HK-2 (cell line): ENCODE results near the gene HOXC5.
"Not testable (repeated sequence)": the region's sequence is repeated elsewhere in the genome, so short reads cannot be mapped to it uniquely, and the experiment has no call there.

ENCODE experiments used
- DNase-seq: peaks from one replicate; pipeline ENCODE4 v3.0.0-alpha.2; 2018; ENCODE audit not compliant: unreplicated experiment

The HOXC5 gene

DNA sequence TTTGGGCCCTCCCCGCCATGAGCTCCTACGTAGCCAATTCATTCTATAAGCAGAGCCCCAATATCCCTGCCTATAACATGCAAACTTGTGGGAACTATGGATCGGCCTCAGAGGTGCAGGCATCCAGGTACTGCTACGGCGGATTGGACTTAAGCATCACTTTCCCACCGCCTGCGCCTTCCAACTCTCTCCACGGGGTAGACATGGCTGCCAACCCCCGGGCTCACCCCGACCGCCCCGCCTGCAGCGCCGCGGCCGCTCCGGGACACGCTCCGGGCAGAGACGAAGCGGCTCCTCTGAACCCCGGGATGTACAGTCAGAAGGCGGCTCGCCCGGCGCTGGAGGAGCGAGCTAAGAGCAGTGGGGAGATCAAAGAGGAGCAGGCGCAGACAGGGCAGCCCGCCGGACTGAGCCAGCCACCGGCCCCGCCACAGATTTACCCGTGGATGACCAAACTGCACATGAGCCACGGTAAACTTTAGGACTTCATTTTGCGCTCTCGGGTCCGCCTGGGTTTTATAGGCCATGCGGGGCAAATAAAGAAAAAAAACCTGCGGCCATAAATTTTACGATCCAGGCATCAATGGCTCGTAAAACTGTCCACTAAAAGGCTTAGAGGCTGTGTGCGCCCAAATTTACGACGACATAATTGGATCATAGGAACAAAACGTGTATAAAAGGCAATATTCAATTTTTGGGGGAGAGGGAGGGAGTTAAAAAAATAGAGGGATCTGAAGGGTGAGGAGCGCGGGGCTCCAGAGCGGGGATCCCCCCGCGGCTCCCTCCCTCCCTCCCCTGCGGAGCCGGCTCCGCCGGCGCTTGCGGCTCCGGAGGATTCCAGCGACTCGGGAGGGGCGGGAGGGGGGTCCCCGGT lies 493 bp downstream of the HOXC5 start:
- DNase-seq = no peak

DNA sequence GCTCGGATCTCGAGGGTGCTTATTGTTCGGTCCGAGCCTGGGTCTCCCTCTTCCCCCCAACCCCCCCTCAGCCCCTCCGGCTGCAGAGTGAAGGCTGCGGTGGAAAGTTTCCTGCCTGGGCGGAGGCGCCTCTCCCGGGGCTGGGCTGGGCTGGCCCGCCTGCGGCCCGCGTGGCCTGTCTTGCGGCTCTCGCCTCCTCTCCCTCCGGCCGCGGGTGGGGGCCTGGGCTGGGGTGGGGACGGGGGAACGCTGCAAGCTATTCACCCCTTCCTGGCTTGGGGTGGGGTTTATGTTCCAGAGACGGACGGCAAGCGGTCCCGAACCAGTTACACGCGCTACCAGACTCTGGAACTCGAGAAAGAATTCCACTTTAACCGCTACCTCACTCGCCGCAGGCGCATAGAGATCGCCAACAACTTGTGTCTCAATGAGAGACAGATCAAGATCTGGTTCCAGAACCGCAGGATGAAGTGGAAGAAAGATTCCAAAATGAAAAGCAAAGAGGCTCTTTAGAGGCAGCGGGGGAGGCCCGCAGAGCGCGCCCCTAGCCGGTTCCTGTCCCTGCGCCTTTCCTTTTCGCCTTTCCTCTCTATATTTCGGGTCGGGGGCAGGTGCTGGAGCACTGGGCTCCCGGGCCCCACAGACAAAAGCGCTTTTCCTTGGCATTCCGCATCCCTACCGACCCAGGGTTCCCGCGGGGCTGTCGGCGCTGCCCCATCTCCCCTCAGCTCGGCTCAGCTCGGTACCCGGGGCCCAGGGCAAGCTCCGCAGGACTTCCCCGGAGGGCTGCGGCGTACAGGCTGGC lies 1.3 kb downstream of the HOXC5 start:
- DNase-seq = no peak

DNA sequence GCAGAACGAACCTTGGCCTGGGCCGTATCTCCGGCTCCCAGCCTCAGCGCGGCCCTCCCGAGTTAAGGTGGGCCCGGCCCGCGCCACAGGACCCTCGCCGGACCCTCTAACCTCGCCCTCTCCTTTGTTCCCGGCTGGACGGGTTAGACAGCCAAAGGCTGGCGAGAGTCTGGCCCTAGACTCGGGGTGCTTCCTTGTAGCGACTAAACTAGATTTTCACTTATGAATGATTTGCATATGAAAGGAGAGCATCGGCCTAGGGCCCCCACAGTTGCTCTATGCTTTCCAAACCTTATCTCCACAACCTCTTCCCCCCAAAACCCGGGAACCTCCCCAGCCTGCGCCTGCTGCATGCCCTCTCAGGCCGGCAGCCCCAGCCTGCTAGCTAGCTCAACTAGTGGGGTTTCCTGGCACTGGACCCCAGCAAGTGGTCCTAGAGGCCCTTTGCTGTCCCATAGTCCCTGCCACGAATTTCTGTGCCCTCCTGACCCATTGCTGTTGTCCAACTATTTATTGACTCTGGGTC lies 2.0 kb downstream of the HOXC5 start:
- no peak for DNase-seq

DNA sequence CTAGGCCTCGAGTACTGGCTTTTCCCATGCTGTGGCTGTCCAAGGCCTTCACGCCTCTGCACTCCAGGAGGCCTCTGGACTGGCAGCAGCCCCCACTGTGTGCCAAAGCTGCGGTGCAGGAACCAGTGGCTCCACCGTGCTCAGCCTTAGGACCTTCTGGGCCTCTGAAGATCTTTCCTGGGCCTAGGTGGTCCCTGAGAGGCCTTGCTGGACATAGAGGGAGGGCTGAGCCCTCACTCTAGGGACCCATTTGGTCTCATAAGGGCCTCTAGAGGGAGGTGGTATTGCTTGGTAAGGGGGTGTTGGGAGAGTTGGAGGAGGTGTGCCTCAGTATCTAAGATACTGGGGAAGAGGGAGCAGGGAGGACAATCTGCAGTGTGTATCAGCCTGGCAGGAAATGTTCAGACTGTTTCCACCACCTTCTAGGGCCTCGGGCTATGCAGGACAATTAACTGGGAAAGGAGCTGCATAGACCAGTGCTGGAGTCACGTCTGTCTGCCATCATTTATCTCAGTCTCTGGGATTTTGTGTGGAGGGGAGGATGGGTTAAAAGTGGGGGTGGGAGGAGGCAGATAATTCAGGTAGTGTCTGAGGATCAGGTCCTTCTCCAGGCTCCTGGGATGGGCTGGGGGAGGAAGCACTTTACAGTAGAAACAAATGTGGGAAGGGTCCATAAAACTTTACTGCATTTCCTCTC lies 2.9 kb downstream of the HOXC5 start:
- DNase-seq = no peak

DNA sequence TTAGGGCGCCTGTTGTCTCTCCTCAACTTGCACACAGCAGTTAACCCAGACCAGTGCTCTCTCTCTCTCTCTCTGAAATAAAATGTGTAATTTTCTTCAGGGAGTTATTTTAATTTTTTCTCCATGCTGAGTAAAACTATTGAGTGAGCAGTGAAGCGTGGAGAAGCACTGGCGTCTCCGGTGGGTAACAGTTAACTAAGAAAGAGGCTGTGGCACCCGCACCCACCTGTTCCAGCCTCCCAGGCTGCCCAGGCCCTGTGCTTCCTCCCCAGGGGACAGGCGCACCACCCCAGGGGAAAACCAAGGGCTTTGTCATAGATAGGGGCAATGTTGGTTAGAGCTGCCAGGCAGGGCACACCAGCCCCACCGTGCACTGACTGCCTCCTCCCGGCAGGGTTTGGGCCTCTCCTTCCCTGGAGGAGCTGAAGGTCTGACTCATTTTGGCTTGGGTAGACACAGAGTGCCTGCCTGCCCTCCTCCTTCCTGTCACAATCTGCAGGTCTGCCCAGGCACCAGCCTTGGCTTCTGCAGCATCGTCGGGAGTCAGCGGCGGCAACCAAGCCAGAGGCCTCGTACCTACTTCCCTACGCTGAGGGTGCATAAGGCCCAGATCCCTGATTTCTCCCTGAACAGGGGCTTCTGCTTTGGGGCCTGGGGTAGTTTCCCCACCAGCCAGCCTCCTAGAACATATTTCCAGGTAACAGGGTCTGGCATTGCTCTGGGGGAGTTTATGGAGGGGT lies 3.9 kb downstream of the HOXC5 start:
- DNase-seq = peak; percentile 82

DNA sequence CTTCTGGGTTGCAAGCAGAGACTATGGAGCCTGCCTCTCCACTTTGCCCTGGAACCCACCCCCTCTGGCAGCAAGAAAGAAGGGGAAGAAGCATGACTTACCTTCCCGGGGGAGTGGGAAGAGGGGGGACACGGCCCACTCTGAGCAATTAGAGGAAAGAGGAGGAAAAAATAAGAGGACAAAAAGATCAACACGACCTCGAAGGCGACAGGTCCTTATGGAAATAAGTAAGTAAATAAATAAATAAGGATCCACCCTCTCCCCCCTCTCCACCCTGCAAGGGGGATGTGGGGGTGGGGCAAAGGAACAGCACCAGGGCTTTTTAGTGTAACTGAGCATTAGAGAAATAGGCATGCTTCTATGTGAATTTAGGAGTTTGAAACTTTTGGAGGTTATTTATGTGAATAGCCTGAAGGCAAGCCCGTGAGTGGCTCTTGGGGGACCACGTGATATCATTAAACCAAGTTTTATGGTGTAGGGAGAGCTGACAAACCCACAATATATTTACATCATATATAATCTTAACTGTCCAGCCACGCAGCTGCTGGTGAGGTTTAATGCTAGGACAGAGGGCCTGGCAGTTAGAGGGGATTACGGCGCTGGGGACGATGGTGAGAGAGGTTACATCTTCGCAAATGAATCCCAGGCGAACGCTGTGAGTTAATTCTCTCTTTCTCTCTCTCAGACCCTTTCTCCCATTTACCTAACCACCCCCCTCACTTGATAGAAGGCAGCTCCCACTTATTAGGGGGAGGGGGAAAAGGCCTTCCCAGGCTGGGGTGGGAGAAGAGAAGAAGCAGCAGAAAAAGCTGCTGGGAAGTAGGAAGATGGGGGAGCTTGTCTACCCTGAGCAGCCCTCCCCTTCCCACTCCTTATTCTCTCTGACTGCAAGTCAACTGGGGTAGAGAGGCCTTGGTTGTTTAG lies 4.8 kb downstream of the HOXC5 start:
- no peak for DNase-seq

DNA sequence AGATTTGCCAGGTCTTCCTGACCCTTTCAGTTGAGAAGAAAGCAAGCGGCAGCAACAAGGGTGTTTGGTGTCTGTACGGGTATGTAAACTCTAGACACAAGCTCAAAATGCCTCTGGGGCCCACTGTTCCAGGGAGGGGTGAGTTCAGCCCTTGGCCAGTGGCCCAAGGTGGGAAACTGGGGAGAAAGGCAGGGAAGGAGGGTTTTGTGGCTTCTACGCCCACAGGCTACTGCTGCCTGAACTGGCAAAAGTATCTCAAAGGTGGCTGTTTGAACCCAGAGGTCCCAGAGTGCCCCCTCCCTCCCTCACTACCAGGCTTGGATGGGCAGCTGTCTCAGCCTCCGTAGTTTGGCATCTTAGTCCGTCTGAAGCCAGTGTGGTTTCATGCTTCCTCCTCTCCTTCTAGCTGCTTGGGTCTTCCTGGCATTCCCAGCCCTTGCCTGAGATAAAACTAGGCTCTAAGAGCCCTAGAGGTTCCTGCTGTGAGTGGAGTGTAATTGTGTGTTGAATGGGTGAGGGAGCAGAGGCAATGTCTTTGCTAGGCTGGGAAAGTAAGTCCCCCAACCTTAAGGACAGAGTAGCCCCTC lies 5.5 kb downstream of the HOXC5 start:
- DNase-seq = no peak

DNA sequence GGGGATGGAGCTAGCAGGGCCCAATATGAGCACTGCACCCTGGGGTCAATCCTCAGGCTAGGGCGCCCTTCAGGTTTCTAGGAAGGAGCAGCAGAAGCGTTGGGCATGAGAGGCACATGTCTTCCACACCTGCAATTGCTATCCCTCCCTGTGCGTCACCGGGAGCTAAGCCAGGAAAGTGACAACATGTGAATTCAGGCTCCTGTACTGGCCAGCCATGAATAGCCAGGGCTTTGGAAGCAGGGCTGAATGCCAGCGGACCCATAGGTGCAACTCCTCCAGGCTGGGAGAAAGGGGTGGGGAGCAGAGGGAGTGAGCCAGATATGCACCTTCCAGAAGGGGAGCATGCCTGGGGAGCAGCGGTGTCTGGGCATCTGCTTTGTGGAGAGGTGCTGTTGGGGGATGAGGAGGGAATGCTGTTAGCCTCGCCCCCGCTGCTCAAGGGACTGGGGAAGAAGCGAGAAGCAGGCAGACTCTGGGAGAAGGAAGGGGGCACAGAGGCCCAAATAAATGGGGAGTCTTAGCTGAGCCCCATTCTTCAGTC lies 6.1 kb downstream of the HOXC5 start:
- DNase-seq = no peak

DNA sequence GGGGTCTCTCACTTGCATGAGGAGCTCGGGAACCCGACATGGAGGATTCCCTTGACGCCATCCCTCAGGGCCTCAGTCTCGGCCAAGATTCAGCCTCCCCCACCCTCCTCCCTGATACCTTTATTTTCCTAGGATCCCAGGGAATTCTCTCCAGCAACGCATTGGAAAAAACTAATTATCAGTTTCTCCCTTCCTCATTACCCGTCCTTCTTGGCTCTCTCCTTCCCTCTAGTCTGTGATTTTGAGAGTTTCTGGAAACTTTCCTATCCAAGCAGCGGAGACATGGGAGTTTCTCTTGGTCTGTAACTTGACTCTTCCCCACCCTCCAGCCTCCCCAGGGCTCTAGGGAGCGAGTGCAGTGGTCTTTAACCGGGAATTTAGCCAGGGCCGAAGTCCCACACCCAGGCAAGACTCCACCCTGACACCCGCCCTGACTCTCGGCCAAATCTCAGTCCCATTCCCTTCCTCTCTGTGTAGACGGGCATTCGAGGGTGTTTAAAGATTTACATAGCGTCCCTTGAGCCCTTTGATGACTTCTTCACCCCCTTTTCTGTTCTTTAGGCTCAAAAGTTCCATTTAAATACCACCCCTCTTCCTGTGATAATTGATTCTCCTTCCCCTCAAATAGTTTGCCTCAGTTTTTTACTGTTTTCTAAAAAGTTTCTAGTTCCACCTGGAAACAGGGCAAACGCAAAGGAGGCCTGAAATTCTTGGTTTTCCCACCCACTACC lies 6.7 kb downstream of the HOXC5 start:
- DNase-seq = no peak

DNA sequence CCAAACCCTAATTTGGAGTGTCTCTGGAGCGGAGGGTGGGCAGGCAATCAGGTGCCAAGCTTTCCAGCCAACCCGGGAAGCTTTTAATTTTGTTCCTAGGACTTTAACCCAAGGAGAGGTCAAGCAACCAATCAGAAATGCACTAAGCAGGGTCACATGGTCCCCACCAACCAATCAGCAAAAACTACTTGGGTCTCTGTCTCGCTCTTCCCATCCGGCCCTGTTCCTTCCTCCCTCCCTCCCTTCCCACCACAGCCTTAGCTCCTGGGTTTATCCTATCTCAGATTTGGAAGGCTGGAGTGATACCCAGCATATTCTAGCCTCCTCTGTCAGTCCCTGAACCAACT lies 7.3 kb downstream of the HOXC5 start:
- DNase-seq = no peak

DNA sequence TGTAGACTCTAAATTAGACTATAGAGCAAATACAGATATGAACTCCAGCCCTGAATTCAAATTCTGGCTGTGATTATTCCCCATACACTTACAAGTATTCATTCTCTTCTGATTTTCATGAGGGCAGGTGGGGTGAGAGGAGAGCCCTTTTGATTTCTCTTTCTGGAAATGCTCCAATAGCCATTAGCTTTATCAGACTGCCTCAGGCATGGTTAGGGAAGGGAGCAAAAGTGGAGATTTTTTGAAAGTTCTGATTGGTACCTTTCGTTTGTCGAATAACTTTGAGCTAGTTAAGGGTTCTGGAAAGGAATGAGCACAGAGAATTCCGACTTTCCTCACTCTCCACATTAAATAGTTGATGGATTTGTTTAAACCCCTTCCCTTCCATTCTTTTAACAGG lies 7.8 kb downstream of the HOXC5 start:
- no peak for DNase-seq

DNA sequence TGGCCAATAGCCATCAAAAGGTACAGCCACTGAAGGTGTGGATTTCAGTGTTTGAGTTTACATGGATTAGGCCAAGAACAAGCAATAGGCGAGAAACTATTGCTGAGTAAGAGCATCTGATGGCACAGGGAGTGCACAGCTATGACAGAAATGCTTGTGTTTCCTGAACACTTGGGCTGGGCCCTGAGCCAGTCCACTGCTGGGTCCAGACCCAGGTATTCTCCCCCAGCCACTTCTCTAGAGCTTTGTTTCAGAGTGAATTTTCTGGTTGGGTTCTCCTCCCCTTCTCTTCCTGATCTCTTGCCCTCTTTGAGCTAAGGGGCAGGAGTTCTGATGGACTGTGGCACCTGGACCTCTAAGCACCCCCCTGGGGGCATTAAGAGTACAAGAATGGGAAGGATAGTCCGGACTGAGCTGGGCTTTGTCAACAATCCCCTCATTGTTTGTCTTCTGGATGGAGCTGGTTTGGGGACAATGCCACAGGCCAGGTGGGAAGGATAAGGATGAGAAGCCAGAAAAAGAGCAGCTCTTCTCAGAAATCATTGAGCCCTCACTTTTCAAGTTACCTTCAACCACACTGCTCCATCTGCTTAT lies 8.3 kb downstream of the HOXC5 start:
- no peak for DNase-seq

DNA sequence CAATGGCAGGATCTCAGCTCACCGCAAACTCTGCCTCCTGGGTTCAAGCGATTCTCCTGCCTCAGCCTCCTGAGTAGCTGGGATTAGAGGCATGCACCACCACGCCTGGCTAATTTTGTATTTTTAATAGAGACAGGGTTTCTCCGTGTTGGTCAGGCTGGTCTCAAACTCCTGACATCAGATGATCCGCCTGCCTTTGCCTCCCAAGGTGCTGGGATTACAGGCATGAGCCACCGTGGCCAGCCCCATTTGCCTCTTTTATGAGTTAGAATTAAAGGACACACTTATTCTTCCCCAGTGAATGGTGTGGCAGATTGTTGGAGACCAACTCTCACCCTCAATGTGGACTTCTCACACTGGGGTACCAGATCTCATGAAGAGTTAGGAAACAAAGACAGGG lies 9.2 kb downstream of the HOXC5 start:
- not testable (repeated sequence) for DNase-seq

DNA sequence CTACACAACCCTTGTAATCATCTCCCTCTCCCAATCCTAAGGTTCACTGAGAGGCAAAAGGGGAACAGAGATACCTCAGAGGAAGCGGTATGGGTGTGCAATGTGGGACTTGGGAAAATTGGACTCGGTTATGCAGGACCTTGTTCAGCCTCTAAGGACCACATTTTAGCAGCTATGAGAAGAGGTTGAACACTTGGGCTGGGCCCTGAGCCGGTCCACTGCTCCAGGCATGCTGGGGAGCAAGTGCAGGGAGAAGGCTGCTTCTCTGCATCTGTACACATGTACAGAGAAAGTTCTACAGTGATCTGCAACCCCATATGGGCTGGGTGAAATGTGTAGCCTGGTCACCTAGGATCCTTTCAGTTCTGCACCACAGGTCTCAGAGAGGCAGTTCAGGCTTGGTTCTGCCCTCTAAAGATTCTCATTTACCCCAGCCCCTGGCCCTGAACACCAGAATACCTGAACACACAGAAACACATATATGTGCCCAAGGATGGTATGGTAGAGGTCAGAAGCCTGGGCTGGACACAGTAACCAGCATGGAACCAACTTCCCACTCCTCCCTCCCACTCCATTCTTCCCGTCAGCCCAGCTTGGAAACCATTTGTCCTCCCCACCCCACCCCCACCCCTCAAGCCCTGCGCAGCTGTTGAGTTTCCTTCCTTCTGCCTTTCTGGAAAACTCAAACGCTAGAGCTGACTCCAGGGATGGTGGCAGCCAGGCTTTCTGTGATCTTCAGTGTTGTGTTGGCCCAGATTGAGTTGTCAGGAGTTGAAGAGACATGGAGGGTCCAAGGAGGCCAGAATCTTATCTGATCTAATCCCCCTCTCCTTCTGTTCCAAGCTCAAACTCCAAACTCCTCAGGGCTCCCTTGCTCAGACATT lies 10.4 kb downstream of the HOXC5 start:
- no peak for DNase-seq

DNA sequence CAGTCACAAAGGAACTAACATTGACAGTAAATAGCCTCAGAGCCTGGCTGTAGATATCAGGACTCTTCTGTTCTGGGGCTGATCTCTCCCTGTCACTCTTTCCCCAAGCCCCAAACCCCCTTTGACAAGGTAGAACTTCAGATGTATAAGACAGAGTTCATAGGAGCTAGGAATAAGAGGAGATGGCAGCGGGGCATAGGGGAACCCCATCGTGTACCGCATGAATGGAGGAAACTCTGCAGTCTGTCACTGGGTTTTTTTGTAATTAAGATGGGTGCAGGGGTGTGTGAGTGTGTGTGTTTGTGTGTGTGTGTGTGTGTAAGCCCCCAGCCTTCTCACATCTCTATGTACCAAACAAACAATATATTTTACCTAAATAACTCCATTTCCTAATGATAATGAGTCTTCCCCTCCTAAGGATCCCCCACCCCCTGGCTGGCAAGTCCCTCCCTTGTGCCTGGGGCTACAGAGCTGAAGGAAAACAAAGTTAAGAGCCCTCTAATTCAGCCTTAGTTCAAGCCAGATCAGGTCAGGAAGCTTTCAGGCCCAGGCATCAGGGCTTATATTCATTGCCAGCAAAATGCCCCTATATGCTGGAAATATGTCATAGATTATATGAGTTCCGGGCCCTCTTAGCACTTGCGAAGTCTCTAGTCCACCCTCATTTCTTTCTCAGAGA lies 11.7 kb downstream of the HOXC5 start:
- DNase-seq = no peak

DNA sequence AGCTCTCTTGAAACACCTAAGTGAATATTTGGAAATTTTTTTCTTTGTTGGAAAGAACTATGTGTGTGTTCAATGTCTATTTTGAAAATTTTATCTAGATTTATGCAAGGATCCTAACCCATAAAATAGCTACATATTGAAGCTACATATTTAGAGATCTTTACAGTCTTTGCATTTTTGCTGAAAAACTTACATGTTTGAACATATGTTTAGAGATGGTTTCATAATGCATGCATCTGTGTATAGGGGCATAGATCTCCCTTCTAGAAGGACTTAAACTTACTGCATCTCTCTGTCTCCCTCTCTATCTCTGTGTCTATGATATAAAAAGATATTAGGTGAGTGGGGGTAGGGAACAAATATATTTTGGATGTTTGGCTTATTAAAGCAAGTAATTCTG lies 12.6 kb downstream of the HOXC5 start:
- no peak for DNase-seq

DNA sequence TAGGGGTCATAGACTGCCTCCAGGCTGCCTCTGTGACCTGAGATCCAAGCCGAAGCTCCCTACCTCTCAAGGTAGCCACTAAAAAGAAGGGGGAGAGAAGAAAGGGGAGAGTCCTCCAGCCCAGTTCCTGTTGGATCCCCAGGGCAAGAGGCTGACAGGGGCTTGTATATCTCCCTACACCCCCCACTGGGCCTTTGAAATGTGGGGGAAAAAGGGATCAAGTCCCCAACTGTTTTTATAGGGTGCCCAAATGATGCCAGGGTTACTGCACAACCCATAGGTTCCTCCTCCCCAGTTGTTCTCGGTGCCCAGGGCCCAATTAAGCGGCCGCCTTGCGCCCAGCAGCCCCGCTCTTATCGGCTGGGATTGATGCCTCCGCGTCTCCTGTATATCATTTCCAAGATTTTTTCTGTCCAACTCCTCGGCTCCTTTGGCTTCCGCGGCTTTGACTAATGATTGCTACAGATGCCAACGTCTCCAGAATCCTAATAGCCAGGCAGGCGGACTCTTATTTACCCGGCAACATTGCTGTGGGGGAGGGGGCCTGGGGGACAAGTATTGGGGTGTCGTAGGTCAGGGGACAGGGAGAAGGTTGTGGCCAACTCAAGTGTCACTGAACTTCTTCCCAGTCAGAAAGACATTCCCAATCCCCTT lies 13.1 kb downstream of the HOXC5 start:
- no peak for DNase-seq
